Activated CD8-positive, alpha-beta memory T cell treated with anti-CD3 and anti-CD28 coated beads for 48 hours (primary cell): Measurements from ENCODE around the gene LRRC37A.
"Not testable (repeated sequence)": the region's sequence is repeated elsewhere in the genome, so short reads cannot be mapped to it uniquely, and the experiment has no call there.

Experiments used
- DNase-seq, 3 experiments: peaks; one replicate each; pipeline ENCODE4 v3.0.0-alpha.2; 2020; ENCODE audit warnings: low read depth in 2 of 3, low spot score in 2 of 3

Gene LRRC37A

DNA sequence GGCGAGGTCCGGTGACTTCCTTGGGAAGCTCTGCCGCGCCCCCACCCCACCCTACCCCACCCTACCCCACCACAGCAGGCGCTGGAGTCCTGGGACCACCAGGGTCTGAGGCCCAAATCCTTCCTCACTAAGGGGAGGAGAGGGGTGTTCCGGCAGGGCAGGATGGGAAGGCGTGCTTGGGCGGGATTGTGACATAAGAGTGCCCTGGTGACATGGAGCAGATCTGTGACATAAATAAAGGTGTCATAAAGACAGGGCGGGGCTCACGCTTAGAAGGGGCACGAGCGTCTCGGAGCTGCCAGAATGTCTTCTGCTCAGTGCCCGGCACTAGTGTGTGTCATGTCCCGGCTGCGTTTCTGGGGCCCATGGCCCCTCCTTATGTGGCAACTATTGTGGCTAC, at the start of gene LRRC37A:
Gene LRRC37A, plus strand, starts transcription at position 301 of the 400 bp plus-strand sequence. Its CDS starts 3 bp downstream, at position 304.
- DNase-seq: not testable (repeated sequence)

DNA sequence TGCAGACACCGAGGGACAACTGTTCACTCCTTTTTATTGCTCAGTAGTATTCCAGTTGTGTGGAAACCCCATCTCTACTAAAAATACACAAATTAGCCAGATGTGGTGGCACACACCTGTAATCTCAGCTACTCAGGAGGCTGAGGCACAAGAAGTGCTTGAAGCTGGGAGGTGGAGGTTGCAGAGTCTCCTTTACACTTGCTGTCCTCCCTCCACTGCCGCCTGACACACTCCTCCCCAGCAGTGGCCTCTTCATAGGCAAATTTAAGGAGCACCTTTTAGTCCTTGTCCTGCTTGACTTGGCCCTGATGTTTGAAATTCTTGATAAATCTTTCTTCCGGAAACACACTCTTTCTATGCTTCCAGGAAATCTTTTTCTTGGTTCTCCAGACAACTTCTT, 45.8 kb upstream of the LRRC37A start:
- DNase-seq: not testable (repeated sequence)

DNA sequence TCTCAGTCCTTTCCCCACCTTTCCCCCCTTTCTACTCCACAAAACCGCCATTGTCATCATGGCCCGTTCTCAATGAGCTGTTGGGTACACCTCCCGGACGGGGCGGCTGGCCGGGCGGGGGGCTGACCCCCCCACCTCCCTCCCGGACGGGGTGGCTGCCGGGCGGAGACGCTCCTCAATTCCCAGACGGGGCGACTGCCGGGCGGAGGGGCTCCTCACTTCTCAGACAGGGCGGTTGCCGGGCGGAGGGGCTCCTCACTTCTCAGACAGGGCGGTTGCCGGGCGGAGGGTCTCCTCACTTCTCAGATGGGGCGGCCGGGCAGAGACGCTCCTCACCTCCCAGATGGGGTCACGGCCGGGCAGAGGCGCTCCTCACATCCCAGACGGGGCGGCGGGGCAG, 42.1 kb upstream of the LRRC37A start:
- DNase-seq: not testable (repeated sequence)

DNA sequence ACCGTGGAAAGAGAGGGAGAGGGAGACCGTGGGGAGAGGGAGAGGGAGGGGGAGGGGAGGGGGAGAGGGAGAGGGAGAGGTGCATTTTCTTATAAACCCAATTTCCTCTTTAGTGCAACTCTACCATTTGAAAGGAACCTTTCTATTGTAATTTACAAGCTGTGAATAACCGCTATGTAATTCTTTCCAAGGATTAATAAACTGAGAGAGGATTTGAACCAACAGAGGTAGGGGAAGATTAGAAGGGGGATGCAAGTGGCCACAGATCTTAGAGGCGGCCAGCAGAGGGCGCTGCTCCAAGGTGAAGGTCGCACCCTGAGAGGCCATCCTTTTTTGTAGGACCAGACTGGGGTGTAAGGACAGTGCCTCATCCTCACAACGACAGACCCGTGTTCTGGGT, 41.2 kb upstream of the LRRC37A start:
- peak in 2 of 3 experiments; percentile 43 to 85 for DNase-seq

DNA sequence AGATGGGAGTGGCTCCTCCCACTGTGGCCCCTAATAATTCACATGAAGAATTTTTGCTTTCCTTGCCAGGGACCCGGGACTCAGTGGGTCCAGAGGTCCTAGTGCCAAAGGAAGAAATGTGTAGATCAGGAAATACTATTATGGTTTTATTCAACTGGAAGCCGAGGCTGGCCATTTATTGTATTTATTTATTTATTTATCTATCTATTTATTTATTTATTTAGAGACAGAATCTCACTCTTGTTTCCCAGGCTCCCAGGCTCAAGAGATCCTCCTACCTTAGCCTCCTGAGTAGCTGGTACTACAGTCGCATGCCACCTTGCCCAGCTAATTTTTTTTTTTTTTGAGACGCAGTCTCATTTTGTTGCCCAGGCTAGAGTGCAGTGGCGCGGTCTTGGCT, 40.7 kb upstream of the LRRC37A start:
- DNase-seq: not testable (repeated sequence)

DNA sequence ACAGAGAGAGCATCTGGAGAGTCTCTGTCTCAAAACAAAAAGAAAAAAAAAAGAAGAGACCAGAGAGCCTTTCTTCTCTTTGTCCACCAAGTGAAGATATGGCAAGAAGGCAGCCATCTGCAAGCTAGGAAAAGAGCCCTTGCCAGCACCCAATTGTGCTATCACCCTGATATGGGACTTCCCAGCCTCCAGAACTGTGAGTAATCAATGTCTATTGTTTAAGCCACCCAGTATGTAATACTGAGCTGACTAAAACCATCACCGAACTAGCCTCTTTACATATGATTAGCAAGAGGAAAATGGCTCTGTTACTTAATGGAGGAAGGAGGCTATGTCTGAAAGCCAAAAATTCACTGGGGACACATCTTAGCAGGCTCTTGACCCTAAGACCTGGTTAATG, 38.6 kb upstream of the LRRC37A start:
- not testable (repeated sequence) for DNase-seq

DNA sequence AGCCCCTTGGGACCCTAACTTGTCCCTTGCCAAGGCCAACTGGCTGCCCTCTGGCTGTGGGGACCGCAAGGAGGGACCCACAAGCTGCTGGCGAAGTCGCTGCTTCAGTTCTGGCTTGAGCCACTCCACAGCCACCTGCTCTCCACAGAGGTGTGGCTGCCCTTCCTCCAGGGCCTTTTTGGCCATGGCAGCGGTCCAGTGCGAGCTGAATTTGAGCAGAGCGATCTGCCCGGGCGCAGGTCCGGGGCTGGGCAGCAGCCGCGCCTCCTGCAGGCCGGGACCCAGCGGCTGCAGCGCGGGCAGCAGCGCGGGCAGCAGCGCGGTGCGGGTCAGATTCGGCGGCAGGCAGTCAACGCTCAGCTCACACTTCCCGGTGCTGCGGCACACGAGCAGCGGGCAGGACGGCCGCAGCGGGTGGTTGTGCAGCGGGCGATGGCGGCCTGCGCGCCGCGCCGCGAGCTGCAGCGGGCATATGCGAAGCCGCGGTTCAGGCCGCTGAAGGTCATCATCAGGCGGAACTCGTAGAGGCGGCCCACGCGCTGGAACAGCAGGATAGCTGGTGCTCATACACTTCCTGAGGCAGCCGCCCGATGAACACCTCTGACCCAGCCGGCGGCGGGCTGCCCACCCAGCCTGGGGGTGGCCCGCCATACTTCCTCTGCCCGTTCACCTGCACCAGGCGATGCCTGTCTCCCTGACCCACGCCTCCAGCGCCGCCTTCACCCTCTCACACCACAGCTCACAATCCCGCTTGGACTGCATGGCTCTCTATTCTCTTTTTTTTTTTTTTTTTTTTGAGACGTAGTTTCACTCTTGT, 34.9 kb upstream of the LRRC37A start:
- not testable (repeated sequence) for DNase-seq

DNA sequence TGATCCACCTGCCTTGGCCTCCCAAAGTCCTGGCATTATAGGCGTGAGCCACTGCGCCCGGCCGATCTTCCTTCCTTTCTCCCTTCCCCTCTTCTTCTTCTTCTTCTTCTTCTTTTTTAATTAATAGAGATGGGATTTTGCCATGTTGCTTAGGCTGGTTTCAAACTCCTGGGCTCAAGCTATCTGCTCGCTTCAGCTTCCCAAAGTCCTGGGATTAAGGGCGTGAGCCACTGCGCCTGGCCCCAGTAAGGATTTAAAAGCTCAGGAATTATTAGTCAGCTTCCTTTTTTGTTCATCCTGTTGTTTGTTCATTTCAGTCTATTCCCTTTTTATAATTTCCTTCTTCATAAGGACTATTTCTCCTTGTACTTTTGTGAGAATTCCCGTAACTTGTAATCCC, 32.7 kb upstream of the LRRC37A start:
- no peak for DNase-seq

DNA sequence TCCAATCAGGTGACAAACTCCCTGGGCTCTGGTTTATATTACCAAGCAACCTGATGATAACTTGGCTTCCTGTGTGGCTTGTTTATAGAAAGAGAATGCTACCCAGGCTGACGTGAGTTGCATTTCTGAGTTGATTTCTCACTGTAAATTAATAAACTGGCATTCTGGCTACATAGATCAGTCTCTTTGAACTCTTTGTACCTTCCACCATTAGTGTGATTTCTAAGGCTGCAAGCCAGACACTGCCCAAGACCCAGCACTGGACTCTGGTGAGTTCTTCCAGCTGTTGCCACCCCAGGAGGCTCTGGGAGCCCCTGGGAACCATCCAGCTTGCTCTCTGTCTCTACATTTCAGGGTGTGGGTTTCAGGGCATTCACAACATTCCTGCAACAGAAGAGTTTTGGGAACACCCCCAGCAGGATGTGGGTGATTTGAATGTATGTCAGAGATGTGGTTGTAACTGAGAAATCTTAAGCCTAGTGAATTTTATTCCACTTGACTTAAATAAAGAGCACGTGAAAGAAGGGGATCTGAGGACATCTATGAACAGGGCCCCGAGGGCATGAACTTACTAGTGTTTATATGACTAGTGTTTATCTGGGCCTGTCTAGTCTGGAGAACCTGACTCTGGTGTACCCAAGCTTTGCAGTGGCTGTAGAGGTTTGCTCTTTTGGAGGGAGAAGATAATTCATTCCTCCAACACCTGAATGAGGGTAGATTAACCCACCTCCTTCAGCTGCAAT, 30.3 kb upstream of the LRRC37A start:
- no peak for DNase-seq

DNA sequence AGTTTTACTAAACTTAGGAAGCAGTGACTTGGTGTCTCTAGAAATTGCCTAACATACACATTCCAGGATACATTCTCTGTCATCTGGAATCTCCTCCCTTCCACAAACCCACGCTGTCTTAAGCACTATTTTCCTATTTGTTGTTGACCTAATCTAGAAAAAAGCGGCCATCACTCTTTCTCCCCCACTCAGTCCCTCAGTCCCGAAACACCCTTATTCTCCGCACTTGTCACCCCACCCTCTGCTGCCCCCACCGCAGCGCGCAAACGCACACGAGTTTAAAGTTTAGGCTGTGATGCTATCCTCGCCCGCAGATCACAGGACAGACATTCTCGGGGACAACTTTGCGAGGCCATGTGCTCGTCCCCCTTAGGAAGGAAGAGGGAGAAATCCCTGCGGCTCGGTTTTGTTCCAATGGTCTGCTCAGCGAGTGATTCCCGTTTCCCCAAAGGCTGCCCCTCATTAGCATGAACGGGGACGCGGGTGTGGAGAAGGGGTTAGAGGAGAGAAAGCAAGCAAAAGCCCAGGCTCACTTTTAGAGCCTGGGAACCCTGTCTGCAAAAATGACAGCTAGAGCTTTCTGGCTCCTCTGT, 28.8 kb upstream of the LRRC37A start:
- DNase-seq: not testable (repeated sequence)

DNA sequence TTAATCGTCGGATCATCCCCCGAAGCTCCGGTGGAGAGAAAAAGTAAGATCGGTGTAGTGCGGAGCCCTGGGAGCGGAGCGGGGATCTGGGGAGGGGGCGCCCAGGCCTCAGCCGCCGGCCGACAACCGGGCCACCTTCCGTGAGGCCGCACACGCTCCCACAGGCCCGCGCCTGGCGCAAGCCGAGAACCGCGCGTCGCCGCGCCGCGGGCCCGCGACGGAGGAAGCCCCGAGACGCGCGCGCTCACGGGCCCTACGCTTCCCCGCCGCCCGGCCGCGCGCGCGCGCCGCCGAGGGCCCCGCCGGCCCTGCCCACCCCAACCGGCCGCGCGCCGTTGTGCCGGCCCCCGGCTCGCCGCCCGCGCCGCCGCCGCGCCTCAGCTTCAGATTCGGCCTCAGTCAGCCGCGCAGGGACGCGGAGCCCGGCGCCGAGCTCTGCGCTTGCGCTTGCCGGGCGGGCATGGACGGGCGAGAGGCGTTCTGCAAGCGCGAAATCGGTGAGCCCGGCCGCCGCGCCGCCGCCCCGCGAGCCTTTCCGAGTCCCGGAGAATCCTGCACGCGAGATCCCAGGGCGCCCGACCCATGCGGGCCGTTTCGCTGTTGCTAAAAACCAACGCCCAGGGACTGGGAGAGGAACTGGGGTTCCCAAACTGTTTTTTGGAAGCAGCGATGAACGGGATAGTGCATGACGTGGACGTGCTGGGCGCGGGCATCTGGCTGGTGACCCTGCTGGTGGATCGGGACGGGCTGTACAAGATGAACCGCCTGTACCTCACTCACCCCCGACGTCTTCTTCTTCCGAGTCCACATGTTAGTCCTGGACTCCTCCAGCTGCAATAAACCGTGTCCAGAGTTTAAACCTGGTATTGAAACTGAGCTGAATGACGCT, 28.0 kb upstream of the LRRC37A start:
- peak; percentile 62 to 77 (median 76) for DNase-seq

DNA sequence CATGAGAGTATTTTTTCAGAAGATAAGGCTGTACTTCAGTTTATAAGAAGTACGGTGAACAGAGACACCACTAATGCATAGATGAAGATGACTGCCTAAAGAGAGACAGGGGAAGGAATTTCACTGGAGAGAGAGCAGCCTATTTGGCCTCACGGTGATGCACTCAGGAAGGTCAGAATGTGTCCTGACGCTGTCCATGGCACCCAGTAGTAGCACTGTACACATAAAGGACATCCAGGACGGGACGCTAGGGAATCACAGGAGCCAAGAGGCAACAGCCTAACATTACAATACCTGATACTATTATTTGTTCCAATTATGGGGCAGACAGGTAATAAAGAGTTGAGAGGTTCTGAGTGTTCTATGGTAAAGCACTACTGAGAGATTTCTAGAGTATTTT, 24.9 kb upstream of the LRRC37A start:
- no peak for DNase-seq

DNA sequence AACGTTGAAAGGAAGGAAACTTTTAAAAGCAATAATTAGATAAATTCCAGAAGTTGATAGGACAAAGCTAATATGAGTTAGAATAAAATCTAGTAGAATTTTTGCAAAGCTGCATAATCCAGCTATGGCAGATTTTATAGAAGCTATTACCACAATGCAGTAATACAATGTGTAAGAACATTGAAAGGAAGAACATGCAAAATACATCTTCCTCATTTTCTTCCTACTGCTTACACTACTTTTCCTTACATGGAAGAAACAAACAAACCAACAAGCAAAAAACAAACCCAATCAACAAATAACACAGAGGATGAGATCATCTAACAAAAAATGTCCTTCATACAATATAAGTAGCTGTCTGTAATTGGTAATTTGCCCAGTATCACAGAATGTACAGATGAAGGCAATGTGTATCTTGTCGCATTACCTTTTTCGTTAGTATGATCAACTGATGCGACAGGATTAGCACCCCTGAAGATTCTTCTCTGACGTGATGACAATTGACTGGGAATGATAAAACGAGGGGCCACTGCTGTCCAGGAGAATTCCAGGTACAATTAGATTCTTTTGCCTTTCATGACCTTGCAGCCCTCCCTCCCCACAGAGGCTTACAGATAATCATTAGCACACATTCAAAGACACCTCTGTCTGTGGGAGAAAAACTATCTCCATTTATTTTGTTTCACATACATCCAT, 21.2 kb upstream of the LRRC37A start:
- no peak for DNase-seq

DNA sequence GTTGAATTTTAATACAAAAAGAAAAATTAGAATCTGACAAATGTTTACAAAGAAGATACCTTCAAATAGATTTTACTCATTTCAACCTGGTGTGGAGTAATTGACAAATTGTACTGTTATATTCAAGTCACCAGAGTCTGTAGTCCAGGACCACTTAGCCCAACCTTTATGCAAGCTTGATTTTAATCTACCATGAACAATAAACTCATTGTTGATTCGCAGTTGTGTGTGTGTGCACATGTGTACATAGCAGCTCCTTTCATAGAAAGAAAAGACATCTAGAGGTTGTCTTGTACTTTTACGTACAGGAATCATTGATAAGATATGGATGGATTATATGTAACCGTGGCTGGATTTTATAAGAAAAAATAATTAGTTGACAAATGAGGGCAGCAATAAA, 20.7 kb upstream of the LRRC37A start:
- DNase-seq: no peak

DNA sequence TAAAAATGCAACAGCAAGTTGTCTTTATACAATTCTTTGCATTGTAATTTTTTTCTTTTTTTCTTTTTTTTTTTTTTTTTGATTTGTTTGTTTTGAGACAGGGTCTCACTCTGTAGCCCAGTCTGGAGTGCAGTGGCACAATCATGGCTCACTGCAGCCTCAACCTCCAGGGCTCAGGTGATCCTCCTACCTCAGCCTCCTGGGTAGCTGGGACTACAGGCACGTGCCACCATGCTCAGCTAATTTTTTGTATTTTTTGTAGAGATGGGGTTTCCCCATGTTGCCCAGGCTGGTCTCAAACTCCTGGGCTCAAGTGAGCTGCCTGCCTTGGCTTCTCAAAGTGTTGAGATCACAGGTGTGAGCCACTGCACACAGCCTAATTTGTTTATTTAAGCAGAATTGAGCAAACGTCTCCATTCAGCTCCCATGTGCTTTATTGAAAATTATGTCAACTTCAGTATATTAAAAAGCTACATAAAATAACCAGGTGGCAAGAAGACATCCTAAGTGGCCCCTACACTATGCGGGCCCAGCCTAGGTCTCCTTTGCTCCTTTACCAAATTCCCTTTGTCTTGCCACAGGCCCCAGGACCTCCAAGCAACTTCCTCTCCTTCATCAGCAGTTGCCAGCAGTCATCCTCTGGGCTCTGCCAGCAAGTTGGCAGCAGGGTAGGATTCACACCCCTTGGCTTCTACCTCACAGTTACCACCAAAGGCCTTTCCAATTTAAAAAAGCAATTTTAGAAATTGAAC, 18.0 kb upstream of the LRRC37A start:
- DNase-seq: not testable (repeated sequence)

DNA sequence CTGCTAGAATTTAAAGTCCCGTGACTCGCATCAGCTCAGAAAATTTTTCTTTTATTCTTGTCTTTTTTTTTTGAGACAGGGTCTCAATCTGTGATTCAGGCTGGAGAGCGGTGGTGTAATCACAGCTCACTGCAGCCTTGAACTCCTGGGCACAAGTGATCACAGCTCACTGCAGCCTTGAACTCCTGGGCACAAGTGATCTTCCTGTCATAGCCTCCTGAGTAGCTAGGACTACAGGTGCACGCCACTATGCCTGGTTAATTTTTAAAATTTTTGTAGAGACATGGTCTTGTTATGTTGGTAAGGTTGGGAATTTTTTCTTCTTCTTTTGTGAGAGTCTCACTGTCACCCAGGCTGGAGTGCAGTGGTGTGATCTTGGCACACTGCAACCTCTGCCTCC, 13.6 kb upstream of the LRRC37A start:
- not testable (repeated sequence) for DNase-seq

DNA sequence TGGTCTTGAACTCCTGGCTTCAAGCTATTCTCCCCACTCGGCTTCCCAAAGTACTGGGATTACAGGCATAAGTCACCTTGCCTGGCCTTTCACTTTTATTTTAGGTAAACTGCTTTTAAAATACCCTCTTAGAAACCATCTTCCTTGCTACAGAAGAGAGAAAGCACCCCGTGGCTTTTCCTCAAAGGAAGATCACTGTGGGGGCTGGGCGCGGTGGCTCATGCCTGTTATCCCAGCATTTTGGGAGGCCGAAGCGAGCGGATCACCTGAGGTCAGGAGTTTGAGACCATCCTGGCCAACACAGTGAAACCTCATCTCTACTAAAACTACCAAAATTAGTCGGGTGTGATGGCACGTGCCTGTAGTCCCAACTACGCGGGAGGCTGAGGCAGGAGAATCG, 12.3 kb upstream of the LRRC37A start:
- not testable (repeated sequence) for DNase-seq

DNA sequence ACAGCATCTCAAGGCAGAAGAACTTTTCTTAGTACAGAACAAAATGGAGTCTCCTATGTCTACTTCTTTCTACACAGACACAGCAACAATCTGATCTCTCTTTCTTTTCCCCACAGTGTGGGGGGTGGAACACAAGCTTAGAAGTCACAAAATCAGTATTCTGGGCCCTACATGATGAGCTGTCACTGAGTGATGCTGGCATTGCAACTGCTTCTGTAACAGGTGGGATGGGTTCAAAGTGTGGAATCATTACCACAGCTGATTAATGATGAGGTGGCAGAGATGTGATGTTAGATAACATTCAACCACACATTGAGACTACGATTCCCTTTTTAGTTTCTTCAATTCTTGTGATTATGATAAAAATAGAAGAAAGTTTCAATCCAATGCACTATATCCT, 10.5 kb upstream of the LRRC37A start:
- not testable (repeated sequence) for DNase-seq

DNA sequence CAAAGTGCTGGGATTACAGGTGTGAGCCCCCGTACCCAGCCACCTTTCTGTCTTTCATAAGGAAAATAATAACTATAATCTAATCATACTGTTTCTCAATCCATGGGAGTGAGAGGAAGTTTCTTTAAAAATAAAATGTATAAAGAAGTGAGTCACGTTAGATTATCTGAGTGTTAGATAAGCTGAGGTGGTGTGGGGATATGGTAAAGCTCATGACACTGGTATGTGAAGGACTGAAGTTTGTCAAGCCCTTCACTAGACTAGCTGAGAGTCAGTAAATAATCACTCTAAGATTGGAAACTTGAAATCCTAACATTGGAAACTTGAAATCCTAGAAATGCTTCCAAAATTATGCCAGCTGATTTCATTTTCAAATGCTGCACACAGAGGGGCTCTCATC, 9.4 kb upstream of the LRRC37A start:
- not testable (repeated sequence) for DNase-seq
